ENCODE data around the gene GALT.

GALT gene

GRCh38 chr9:34652602-34653000 lies 6.1 kb downstream of the GALT start:
- DNase-seq, result no peak

GRCh38 chr9:34653151-34654072 lies 6.9 kb downstream of the GALT start:
- no peak for DNase-seq

GRCh38 chr9:34654323-34655051 lies 8.0 kb downstream of the GALT start:
- DNase-seq, result no peak

GRCh38 chr9:34655394-34655793 lies 8.9 kb downstream of the GALT start:
- DNase-seq, result no peak

- no peak for DNase-seq
These were observed 10.5 kb downstream of the GALT start for GRCh38 chr9:34656992-34657391.

GRCh38 chr9:34658461-34658860 lies 12.0 kb downstream of the GALT start:
- no peak for DNase-seq

GRCh38 chr9:34659592-34660253 lies 13.2 kb downstream of the GALT start:
- DNase-seq, result no peak

- no peak for DNase-seq
These were observed 16.2 kb downstream of the GALT start, which contains the start of gene CCL27 for GRCh38 chr9:34662526-34663302. Gene CCL27, minus strand, starts transcription at chr9:34662657. Its CDS starts 24 bp downstream, at chr9:34662633.

- DNase-seq, result no peak
These were observed 16.8 kb downstream of the GALT start for GRCh38 chr9:34663303-34663605.

GRCh38 chr9:34664281-34665066 lies 18.0 kb downstream of the GALT start:
- DNase-seq, result peak; percentile 22

GRCh38 chr9:34665067-34665380 lies 18.5 kb downstream of the GALT start:
- DNase-seq, result no peak

- DNase-seq, result peak; percentile 98
These were observed 19.1 kb downstream of the GALT start for GRCh38 chr9:34665381-34666250.

GRCh38 chr9:34669809-34670562 lies 23.5 kb downstream of the GALT start:
- no peak for DNase-seq

- DNase-seq, result no peak
These were observed 24.8 kb downstream of the GALT start for GRCh38 chr9:34671307-34671706.

GRCh38 chr9:34674440-34674839 lies 28.0 kb downstream of the GALT start:
- DNase-seq, result no peak

GRCh38 chr9:34675048-34675714 lies 28.7 kb downstream of the GALT start:
- peak; percentile 57 for DNase-seq

GRCh38 chr9:34675869-34676268 lies 29.4 kb downstream of the GALT start:
- no peak for DNase-seq

- no peak for DNase-seq
These were observed 37.7 kb downstream of the GALT start for GRCh38 chr9:34684145-34684544.

GRCh38 chr9:34684816-34685215 lies 38.3 kb downstream of the GALT start:
- DNase-seq, result no peak

- no peak for DNase-seq
These were observed 39.1 kb downstream of the GALT start for GRCh38 chr9:34685591-34685990.

Measured in NCI-H345 (cell line).